Measurements from ENCODE around the gene IGFBPL1.
"Not testable (repeated sequence)": the region's sequence is repeated elsewhere in the genome, so short reads cannot be mapped to it uniquely, and the experiment has no call there.

Gene IGFBPL1

DNA sequence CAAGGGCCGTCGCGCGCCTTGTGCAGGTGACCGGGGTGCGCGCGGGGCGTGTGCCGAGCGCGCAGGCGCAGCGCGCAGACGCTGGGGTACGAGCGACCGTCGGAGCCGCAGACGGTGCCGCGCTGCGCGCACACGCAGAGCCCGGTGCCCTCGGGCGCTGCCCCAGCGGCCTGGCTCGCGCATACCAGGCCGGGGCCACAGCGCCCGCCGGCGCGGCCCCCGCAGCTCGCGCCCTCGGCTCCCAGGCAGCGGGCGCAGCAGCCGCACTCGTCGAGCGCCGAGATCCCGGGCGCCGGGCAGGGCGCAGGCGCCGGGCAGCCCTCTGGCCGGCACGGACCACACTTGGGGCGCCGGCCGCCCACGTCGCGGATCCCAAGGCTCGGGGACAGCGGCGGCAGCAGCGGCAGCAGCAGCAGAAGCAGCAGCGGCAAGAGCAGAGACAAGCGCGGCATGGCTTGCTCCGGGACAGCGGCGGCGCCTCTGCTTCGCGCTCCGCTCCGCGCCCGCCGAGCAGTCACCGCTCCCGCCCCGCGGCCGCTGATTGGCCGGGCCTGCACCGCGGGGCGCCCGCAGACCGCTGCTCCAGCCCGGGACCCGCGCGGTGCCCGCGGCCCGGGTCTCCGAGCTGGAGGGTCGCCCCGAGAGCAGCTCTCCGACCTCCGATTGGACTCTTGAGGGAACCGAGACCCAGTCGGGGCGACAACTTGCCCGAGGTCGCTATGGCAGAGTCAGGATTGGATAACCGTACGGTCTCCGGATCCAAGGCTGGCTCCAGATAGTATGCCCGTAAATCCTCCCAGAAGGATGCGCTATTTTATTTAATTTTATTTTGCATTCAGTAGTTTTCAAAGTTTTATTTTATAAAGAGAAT, at the start of gene IGFBPL1:
IGFBPL1 (minus strand) TSS at position 482 of the 871 bp plus-strand sequence; CDS start at position 452, 30 bp downstream.
- peak; percentile 73 for DNase-seq

DNA sequence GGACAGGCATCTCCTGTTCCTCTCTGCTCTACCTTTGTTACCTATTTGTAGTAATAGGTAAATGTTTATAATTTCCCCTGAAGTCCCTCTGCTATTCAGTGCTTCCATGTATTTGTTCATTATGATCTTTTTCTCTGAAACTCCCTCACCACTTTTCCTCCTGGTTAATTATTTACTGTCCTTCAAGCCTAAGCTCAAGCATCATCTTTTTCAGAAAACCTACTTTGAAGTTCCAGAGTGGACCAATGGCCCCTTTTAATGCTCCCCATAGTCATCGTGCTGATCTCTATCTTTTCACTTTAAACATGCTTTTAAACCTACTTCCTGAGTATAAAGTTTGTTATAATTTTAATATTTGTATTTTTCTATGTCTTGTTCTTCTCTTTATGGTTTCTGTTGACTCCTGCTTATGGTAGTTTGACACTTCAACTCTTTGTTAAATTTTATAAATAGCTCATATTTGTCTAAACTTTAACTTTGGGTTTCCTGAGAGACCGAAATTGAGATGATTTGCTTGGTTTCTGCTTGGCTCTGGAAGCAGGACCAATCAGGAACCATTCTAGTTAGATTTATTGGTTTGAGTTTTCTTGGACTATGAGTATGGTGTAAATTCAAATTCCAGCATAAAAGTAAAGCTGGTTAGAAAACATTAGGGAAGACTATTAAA, 48.5 kb upstream of the IGFBPL1 start:
- not testable (repeated sequence) for DNase-seq

- DNase-seq = no peak
These were observed 43.1 kb upstream of the IGFBPL1 start for GRCh38 chr9:38467404-38467803.

DNA sequence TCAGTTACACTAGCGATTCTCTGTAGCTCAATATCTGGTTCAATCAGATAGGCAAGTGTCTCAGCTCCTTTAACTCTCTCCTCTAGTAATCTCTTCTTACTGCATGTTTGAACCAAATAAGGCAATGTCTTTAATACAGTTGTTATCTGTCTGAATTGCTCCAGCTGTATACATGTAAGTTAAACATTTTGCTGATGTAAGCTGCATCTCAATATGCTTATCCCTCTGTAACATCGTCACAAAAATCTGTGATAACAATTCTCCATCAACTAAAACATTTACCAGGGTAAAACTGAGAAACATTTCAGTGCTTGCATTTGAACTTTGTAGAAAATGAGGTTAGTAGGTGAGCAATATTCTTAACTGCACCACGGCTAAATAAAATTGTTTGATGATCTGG, 29.6 kb upstream of the IGFBPL1 start:
- DNase-seq = no peak

DNA sequence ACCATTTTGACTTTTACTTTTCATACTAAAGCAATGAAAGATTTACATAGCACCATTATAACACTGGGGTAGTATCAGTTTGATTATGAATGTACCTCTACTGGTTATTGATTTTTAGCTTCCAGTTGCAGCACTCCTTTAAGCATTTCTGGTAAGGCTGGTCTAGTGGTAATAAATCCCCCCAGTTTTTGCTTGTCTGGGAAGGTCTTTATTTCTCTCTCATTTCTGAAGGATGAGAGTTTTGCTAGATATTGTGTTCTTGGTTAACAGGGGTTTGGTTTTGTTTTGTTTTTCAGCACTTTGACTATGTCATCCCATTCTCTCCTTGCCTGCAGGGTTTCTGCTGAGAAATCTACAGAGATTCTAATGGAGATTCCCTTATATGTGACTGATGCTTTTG, 26.9 kb upstream of the IGFBPL1 start:
- no peak for DNase-seq

DNA sequence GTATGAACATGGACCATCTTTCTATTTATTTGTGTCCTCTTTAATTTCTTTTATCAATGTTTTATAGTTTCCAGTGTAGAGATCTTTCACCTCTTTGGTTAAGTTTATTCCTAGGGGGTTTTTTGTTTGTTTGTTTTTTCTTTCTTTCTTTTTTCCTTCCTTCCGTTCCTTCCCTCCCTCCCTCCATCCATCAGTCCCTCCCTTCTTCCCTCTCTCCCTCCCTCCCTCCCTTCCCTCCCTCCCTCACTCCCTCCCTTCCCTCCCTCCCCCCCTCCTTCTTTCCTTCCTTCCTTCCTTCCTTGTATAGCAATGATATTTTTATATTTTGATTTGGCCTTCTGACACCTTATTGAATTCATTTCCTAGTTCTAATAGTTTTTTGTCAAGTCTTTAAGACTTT, 23.4 kb upstream of the IGFBPL1 start:
- DNase-seq = no peak

DNA sequence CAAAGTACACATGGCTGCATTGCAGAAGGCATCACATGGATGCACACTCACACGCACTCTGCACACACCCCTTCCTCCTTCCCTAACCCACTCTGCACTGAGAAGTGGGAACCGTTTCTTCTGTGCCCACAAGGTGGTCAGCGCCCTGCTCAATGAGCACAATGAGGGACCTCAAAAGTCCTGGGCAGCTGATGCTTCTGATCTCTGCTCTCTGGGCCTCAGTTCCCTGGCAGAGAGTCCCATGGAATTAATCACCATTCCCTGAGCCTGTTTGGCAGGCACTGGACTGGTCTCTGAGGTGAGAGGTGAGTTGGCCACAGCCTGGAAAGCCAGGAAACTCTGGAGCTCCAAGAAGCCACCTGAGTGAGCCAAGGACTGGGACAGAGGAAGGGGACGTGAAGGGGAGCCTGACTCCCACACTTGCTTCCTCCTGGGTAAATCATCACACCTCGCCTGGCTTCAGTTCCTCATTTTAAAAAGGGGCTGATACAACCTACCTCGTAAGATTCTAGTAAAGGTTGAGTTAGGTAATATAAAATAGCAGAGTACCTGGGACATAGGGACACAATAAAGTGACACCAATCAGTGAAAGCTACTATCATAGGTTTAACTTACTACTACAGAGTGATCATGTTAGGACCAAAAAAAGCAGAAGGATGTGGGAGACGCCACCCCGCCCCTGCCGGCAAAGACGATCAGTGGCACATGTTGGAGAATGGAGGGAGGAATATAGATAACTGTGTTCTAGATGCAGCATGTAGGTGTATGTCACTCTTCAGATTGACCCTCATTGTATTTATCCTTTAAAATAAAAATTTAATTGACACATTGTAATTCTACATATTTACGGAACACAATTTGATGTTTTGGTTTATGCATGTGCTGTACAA, 21.1 kb upstream of the IGFBPL1 start:
- no peak for DNase-seq

- no peak for DNase-seq
These were observed 19.3 kb upstream of the IGFBPL1 start for GRCh38 chr9:38443597-38443996.

- no peak for DNase-seq
These were observed 18.9 kb upstream of the IGFBPL1 start for GRCh38 chr9:38443181-38443580.

DNA sequence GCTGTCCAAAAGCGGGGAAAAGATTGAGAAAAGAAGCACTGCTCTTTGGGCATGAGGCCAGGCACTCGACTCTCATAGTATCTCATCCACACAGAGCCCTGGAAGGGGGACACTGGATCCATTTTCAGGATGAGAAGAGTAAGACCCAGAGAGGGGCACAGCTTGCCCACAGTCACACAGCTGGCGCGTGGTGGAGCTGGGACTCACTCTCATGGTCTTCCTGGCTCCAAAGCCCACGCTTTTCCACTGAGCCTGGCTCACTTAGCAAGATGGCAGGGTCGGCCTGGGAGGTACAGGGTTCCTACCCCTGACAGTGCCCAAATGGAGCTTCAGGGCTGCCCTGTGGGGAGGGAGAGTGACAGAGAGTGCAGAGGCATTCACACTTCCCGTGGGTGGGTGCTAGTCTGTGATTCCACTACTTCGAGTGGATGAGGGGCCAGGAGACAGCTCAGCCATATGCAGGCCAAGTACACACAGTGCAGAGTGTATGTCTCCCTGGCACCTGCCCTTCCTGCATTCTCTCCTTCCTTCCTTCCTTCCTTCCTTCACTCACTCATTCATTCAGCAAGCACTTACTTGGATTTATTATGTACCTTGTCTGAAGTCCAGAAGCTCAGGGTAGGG, 18.3 kb upstream of the IGFBPL1 start:
- no peak for DNase-seq

GRCh38 chr9:38441347-38442085, 17.3 kb upstream of the IGFBPL1 start:
- no peak for DNase-seq

GRCh38 chr9:38440516-38440915, 16.3 kb upstream of the IGFBPL1 start:
- no peak for DNase-seq

DNA sequence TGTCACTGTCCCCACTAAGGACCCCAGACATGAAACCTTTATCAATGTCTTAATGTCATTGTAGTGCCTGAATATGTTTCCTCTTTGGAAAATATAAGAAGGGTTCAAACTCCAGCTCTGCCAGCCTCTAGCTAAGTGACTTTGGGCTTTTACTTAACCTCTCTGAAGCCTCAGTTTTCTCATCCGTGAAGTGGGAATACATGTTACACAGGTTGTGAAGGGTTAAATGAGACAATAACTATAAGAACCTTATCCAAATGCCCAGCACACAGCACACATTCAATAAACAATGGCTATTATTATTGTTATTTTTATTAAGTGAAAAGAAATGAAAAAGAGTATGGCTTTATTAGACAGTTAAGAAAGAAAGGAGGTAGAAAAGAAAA, 15.7 kb upstream of the IGFBPL1 start:
- no peak for DNase-seq

DNA sequence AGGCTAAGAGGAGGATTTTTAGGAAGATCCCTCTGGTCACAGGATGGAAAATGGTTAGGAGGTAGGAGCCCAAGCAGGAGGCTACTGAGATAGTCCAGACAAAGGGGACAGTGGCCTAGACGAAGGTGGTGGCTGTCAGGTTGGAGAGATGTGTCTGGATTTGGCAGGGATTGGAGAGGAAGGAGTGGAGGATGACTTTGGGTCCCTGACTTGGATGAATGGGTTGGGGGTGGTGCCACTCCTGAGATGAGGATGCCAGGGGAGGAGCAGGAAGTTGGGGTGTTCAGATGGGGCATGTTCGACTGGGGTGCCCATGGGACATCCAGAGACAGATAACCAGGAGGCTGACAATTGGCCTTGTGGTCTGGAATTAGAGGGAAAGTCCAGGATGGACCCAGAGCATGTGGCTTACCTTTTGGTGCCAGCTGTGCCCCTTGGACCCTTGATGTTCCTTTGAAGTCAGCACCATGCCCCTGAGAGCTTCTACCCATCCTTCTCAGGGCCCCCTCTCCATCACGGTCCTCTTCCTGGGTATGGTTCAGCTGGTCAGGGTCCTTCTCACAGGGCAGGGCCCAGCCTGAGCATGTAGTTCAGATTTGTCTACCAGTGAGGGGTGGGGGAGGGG, 15.1 kb upstream of the IGFBPL1 start:
- DNase-seq = no peak

GRCh38 chr9:38437193-38437823, 13.1 kb upstream of the IGFBPL1 start:
- no peak for DNase-seq

GRCh38 chr9:38436708-38437107, 12.5 kb upstream of the IGFBPL1 start:
- no peak for DNase-seq

- no peak for DNase-seq
These were observed 11.3 kb upstream of the IGFBPL1 start for GRCh38 chr9:38435521-38435920.

DNA sequence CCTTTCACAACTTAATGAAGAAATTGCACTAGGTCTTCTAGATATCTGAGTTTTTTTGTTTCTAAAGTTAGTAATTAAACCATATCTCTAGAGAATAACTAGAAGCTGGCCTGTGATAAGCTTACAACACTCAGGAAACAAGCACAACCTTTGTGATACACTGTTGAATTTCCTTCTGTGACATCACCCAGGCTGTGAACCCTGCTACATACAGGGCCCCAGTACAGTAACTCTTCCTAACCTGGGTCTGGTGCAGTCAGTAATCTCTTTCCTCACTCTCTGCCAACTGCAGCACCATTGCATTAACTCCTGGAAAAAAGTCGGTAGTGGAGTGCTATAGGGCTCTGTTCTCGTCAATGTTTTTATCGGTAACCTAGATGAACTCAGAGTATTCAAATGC, 10.6 kb upstream of the IGFBPL1 start:
- no peak for DNase-seq

DNA sequence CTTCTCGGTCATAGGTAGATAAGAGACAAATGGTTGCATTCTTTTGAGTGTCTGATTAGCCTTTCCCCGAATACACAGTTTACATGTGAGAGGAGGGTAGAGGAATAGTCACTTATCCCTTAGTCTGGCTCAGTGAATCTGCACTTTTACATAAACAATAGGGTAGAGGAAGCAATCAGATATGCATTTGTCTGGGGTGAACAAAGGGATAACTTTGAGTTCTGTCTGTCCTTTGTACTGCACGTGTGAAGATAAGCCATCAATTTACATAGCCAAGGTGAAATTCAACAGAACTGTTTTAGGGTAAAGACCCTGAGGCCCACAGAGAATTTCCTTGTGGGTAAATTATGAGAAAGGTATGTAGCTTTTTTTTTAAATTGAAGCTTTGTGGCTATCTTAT, 10.1 kb upstream of the IGFBPL1 start:
- DNase-seq = no peak

DNA sequence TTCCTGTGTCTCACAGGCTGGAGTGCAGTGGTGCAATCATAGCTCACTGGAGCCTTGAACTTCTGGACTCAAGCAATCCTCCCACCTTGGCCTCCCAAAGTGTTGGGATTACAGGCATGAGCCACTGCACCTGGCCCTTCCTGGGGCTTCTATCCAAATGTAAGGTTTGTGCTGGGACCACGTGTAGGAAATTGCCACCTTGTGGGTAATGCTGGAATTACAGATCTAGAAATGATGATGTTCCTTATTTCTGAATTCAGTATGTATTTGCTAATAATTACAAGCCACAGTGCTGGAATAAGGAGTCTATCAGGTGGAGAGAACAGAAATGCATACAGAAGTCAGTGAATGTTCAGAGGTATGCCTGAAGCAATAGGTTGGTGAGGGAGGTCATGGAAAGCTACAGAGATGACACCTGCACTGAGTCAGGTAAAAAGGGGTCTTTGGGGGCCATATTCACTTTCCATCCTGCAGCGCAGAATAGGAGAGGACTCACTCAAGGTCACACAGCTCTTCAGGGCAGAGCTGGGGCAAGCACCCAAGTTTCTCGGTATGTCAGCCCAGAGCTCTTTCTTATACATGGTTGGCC, 8.8 kb upstream of the IGFBPL1 start:
- DNase-seq = no peak

- no peak for DNase-seq
These were observed 6.9 kb upstream of the IGFBPL1 start for GRCh38 chr9:38431116-38431515.

All from 8988T (cell line).